Caki2 (cell line): ENCODE results near the gene ENOSF1. TPM values are rescaled to one million over a fixed set of nuclear protein-coding genes. Genes with fewer than 3 reads are reported as not detected.
"Not testable (repeated sequence)": the region's sequence is repeated elsewhere in the genome, so short reads cannot be mapped to it uniquely, and the experiment has no call there.

Experiments used
- DNase-seq: peaks from one replicate; pipeline ENCODE4 v3.0.0-alpha.2; 2015; ENCODE audit warnings: low read depth
- in situ Hi-C: cut with HindIII; loops from 2 replicates; pipeline ENCODE4 v1.10.0; 2016; ENCODE audit warnings: low sequenced_read_pairs, low pct_unique_long_range_greater_than_20kb, mixed read lengths
- total RNA-seq: library from RNA; depleted of rRNA; stranded (reverse); fragments of >200 nt; shearing (Covaris generic); gene quantifications from 2 replicates; pipeline ENCODE4 v1.2.3, GENCODE V29; 2014; ENCODE audit warnings: low replicate concordance; rRNA removed

Gene ENOSF1, protein sequence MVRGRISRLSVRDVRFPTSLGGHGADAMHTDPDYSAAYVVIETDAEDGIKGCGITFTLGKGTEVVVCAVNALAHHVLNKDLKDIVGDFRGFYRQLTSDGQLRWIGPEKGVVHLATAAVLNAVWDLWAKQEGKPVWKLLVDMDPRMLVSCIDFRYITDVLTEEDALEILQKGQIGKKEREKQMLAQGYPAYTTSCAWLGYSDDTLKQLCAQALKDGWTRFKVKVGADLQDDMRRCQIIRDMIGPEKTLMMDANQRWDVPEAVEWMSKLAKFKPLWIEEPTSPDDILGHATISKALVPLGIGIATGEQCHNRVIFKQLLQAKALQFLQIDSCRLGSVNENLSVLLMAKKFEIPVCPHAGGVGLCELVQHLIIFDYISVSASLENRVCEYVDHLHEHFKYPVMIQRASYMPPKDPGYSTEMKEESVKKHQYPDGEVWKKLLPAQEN
- 77.6 and 79.1 TPM in 2 replicates for total RNA-seq

DNA sequence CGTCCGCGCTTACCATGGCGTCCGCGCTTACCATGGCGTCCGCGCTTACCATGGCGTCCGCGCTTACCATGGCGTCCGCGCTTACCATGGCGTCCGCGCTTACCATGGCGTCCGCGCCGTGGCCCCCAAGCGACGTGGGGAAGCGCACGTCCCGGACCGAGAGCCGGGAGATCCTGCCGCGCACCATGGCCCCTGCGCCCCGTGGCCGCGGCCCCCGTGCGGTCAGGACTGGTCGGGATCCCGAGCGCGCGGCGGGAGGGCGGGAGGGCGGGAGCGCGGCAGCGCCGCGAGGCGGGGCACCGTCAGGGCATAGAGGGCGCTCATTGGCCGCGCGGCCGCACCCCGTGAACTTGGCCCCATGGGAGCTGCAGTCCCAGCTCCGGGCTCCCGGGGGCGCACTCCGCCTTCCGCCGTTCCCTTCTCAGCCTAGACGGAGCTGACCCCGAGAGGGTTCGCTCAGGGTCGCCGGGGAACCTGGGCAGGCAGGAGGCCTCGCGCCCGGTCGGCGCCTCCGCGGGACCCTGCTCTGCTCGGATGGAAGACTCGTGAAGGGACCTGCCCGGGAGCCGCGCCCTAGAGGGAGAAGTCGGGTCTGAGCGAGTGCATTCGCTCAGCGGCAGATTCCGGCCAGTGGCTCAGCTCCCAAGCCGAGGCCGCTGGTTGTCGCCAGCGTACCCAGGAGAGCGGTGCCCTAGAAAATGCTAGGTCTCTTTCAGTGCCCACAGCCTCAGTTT, at the start of gene ENOSF1:
ENOSF1 (minus strand) TSS at position 230 of the 734 bp plus-strand sequence; CDS start at position 187, 43 bp downstream.
- in situ Hi-C loops = no loop called here
- peak; percentile 83 for DNase-seq

GRCh38 chr18:759864-760263, 47.4 kb upstream of the ENOSF1 start:
- DNase-seq, in situ Hi-C loops: not testable (repeated sequence)

DNA sequence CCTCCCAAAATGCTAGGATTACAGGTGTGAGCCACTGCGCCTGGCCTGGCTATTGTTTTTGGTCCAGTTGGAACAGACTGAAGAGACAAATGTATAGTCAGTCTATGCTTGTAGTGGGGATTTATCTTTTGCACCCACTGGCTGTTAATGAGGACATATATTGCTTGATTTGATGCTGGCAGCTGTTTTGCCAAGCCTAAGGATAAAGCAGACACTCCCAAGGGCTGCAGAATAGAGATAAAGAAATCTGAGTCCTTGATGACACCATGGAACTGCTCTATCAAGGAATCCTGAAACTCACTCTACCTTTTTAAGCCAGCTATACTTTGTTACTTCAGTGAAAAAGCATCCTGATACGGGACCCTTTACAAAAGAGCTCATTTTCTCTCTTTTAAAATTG, 43.1 kb upstream of the ENOSF1 start:
- DNase-seq = no peak
- in situ Hi-C loops = no loop called here

DNA sequence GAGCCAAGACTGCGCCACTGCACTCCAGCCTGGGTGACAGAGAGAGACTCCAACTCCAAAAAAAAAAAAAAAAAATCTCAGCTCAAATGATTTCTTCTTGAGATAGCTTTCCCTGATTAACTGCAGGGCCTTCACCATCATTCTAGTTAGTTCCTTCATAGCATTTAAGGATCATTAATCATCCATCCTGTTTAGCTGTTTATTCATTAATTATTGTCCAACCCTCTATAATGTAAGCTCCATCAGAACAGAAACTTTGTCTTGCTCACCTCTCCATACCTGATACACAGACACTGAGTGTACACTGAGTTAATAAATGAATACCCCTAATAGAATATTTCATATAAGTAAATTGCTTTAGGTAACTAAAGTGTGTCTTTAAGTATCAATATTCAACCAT, 42.2 kb upstream of the ENOSF1 start:
- DNase-seq = no peak
- in situ Hi-C loops = no loop called here

GRCh38 chr18:750456-750855, 38.0 kb upstream of the ENOSF1 start:
- in situ Hi-C loops = no loop called here
- no peak for DNase-seq

- in situ Hi-C loops = loop anchor here (25.0 kb wide), 1 partner anchor 92 kb away; no protein-coding TSS in a partner anchor
- no peak for DNase-seq
These were observed 32.6 kb upstream of the ENOSF1 start for GRCh38 chr18:744832-745597.

- in situ Hi-C loops = loop anchor here (25.0 kb wide), 1 partner anchor 95 kb away; no protein-coding TSS in a partner anchor
- DNase-seq = peak; percentile 21
These were observed 29.6 kb upstream of the ENOSF1 start for GRCh38 chr18:741931-742512.

DNA sequence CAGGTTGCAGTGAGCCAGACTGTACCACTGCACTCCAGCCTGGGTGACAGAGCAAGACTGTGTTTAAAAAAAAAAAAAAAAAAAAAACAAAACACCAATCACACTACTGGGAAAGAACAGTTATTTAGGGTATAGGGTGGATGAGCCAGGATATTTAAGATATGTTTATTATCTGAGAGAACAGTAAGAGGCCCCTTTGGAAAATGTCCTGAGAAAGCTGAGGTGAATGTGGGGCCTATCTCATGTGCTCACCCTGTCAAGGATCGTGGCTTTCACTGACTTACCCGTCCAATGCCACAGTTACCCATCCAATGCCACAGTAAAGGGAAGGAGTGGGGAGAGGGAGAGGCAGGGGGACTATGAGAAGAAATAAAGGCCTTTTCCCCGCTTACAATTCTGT, 19.9 kb upstream of the ENOSF1 start:
- in situ Hi-C loops = loop anchor here (25.0 kb wide), 1 partner anchor 105 kb away; no protein-coding TSS in a partner anchor
- no peak for DNase-seq

DNA sequence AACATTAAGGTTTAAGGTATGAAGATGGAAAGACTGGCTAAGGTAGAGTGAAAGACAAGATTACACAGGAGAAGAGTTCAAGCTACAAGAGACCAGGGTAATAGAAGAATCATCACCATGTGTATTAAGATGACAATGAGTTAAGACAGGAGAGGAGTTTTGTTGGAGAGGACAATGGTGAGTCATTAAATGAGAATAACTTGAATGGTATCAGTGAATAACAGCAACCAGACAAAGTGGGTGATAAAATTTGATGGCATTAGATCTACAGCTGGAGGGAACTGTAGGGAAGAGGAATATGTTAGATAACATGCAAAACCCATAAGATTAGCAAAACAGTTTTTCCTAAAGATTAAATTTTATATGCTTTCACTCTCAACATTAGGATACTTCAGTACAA, 18.8 kb upstream of the ENOSF1 start:
- in situ Hi-C loops = loop anchor here (25.0 kb wide), 1 partner anchor 106 kb away; no protein-coding TSS in a partner anchor

GRCh38 chr18:730692-731091, 18.3 kb upstream of the ENOSF1 start:
- in situ Hi-C loops = loop anchor here (25.0 kb wide), 1 partner anchor 107 kb away; no protein-coding TSS in a partner anchor

More for the DNA sequence above, 18.8 kb upstream of the ENOSF1 start:
- no peak for DNase-seq

DNA sequence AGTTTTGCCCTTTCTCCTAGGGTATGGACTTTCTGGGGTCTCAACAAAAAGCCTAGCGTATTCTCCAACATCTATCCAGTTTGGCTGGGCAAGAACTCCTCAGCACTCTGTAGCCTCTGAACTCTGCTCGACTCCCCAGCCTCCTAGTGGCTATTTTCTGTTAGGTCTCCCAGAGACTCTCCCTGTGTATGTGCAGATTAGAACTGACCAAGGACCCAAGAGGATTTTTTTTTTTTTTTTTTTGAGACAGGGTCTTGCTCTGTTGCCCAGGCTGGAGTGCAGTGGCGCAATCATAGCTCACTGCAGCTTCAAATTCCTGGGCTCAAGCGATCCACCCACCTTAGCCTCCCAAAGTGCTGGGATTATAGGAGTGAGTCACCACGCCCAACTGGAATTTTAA, 17.7 kb upstream of the ENOSF1 start:
- in situ Hi-C loops = loop anchor here (25.0 kb wide), 1 partner anchor 107 kb away; no protein-coding TSS in a partner anchor
- DNase-seq = not testable (repeated sequence)

More at GRCh38 chr18:730692-731091, 18.3 kb upstream of the ENOSF1 start:
- no peak for DNase-seq

DNA sequence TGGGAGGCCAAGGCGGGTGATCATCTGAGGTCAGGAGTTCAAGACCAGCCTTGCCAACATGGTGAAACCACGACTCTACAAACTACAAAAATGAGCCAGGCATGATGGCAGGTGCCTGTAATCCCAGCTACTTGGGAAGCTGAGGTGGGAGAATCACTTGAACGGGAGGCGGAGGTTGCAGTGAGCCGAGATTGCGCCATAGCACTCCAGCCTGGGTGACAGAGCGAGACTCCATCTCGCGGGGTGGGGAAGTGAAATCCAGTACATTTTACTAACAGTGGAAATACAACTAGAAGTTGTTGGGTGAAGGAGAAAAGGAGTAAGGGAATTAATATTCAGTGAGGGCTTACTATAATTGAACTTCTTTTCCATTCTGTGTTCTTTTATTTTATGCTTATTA, 13.2 kb upstream of the ENOSF1 start:
- DNase-seq = no peak
- in situ Hi-C loops = loop anchor here (25.0 kb wide), 1 partner anchor 112 kb away; no protein-coding TSS in a partner anchor

DNA sequence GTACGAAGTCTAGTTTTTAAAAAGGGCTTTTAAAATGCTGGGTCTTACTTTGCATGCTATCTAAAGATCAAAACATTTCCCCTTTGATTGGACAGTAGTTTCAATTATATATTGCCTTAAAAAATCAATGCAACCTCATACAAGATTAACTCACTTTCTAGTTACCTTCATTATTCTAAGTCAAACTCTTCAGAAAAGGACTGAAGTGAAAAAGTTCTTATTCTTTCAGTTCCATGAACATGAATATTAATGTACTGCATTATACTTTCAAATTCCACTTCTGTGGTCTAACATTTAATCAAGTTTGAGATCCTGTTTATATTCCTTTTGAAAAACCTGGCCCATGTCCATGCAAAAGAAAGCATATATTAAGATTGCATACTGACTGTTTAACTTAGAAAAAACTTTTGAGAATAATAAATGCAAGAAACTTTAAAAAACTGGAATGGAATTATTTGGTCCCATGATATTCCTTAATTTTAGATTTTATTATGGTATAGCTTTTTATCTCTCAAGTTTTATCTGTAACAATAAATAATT, 11.2 kb upstream of the ENOSF1 start:
- in situ Hi-C loops = no loop called here

DNA sequence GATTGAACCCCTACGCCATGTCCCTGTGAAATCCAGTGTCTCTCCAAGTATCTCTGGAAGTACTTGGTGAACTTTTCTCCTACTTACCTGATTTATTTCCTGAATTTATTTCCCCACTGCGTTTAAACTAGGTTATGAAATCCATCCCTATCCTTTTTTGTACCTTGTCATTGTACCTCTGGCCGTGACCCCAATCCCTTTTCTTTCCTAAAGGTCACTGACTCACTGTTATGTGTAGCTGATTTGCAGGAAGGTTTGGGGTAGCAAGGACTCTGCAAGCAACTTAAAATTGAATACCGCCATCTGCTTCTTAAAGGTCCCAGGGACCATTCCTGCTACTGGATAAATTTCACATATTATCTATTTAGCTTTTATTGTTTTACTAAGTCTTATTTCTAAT, 4.6 kb upstream of the ENOSF1 start:
- in situ Hi-C loops = no loop called here

More for the DNA sequence above, 11.2 kb upstream of the ENOSF1 start:
- no peak for DNase-seq

DNA sequence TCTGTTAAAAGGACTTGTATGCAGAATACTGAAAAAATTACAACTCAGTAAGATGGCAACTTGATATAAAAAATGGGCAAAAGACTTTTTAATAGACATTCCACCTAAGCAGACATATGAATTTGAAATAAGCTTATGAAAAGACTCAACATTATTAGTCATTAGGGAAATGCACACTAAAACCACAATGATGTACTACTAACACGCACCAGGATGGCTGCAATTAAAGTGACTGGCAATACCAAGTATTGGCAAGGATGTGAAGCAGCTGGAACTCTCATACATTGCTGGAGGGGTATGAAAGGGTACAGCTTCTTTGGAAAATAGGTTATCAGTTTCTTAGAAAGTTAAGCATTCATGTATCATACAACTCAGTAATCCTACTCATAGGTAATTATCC, 3.2 kb upstream of the ENOSF1 start:
- in situ Hi-C loops = no loop called here
- no peak for DNase-seq

More for the DNA sequence above, 4.6 kb upstream of the ENOSF1 start:
- no peak for DNase-seq

- in situ Hi-C loops = no loop called here
- no peak for DNase-seq
These were observed 683 bp upstream of the ENOSF1 start for GRCh38 chr18:713135-713490.

DNA sequence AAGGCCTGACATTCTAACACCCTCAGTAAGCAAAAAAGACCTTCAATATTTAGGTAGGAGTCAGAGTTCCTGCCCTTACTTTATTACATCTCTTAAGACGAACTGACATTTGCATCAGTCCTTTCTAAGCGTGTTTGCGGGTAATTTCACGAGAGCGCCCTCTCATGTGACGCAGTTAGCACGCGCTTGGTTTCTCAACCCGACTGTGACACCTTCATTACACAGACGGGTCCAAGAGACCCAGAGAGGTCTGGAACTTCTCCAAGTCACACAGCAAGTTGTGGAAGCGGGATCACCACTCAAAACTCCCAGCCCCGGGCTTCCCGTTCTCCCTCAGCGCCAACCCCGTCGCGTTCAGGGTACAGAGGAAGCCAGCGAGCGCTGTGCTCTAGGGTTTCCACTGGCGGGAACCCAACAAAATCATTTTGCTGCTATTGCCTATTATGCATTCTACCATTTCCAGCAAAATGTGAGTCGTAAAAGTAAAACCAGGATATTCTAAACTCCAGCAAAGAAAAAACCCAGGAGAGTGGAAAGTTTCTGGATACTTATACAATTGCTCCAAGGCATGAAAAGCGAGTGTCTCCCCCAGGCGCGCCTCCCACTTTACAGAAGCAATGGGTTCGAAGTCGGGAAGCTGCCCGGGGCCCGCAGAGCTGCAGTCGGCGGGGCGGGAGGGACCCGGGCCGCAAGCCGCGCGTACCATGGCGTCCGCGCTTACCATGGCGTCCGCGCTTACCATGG, 601 bp downstream of the ENOSF1 start:
- DNase-seq = peak; percentile 69
- in situ Hi-C loops = no loop called here
